T-helper 1 cell treated with Interleukin-12 subunit alpha and Interleukin-12 subunit beta and Interleukin-4 antibody, amounts not matched to agents 30 ng/mL and 1 ng/mL, for 36 hours (primary cell): ENCODE results near the gene SRSF6. TPM values are rescaled to one million over a fixed set of nuclear protein-coding genes. Genes with fewer than 3 reads are reported as not detected.

ENCODE experiments used
- intact Hi-C: fragments of 100-400 bp; cut with micrococcal nuclease; formaldehyde crosslinking; loops from one replicate; pipeline ENCODE4 v1.15.1; 2024
- total RNA-seq: library from RNA; stranded (reverse); gene quantifications from 2 replicates; pipeline ENCODE4 v1.2.3, GENCODE V29; 2022

The SRSF6 gene
- total RNA-seq, 1 donor from 2014 or later: 167 TPM

DNA sequence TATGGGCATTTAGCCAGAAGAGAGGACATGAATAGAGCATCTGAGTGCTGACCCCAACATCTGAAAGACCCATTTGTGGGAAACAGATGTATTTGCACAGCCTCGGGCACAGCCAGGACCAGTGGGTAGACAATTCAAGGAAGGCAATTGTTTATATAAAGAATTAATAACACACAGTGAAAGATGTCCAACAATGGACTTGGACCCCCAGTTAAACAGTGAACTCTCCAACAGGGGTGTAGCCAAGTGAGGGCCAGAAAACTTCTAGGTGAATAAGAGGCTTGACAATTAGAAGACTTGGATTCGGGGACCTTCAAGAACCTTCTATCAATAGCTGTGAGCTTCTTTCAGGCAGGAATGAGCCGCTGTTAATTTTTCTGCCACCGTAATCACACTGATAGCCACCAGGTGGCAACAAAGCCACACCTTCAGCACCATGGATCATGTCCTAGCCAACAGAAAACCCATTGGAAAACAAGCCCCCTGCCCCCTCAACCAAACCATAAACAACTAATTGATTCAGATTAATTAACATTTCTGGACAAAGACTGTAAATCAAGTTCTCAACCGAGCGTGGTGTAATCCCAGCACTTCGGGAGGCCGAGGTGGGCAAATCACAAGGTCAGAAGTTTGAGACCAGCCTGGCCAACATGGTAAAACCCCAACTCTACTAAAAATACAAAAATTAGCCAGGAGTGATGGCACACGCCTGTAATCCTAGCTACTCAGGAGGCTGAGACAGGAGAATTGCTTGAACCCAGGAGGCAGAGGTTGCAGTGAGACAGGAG, 8.8 kb upstream of the SRSF6 start:
- intact Hi-C loops: loop anchor here (1.0 to 2.0 kb wide), 4 partner anchors 243 to 742 kb away; no protein-coding TSS in a partner anchor

DNA sequence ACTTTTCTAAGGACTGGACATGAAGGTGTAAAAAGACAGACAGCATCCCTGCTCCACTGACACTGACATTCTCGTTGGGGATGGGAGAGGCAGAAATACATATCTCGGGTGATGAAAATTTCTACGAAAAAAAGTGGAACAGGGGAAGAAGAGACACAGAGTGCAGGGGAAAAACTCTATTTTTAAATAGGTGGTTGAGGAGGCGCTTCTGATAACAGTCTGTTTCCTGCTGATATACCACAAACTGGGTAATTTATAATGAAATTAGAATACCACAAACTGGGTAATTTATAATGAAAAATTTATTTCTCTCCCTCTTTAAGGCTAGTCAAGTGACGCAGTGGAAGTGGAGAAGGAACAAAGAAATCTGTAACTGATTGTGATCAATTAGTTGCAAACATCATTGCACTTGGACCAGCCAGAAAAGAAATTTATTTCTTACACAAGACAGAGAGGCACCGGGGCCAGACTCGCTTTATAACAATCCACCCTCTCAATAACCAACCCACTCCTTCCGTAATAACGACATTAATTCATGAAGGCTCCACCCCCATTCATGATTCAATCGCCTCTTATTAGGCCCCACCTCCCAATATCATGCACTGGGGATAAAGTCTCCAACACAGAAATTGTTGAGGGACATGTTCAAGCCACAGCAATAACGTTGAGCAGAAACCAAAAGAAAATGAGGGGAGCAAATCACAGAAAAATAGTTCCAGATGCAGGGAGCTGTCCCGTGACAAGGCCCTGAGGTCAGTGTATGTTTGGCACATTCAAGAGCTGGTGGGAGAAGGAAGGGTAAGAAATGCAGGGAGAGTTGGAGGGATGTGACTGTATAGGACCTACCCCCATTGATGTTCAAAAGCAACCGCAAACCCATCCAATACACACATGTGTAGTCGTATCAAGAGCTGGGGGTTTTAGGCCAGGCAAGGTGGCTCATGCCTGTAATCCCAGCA, 6.6 kb upstream of the SRSF6 start:
- intact Hi-C loops: no loop called here

DNA sequence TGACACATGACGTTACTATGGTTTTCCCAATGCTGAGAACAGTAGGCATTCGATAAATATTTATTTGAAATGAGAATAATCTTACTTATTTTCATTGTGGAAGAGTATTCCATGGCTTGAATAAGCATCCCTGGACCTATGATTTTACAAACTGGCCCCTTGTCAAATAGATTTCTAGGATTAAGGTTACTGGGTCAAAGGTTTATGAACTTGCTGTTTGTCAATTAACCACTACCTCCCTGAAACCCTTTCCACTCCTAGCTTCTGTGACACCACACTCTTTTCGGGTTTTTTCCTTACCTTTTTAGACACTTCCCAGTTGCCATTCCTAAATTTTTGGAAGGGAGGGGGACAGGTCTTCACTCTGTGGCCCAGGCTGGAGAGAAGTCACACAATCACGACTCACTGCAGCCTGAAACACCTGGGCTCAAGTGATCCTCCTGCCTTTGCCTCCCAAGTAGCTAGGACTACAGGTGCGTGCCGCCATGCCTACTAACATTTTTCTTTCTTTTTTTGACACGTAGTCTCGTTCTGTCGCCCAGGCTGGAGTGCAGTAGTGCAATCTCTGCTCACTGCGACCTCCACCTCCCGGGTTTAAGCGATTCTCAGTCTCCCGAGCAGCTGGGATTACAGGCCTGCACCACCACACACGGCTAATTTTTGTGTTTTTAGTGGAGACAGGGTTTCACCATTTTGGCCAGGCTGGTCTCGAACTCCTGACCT, 5.1 kb upstream of the SRSF6 start:
- intact Hi-C loops: no loop called here

DNA sequence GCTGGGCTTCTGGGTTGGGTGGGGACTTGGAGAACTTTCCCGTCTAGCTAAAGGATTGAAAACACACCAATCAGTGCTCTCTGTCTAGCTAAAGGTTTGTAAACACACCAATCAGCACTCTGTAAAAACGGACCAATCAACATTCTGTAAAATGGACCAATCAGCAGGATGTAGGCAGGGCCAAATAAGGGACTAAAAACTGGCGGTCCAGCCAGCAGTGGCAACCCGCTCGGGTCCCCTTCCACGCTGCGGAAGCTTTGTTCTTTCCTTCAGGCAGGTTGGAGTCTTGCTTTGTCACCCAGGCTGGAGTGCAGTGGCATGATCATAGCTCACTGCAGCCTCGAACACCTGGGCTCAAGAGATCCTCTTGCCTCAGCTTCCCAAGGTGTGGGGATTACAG, 1.4 kb upstream of the SRSF6 start:
- intact Hi-C loops: loop anchor here (2.0 to 5.0 kb wide), 6 partner anchors 755 to 1839 kb away; partner anchors contain the start of genes CHD6, FITM2, OSER1 and TTPAL

DNA sequence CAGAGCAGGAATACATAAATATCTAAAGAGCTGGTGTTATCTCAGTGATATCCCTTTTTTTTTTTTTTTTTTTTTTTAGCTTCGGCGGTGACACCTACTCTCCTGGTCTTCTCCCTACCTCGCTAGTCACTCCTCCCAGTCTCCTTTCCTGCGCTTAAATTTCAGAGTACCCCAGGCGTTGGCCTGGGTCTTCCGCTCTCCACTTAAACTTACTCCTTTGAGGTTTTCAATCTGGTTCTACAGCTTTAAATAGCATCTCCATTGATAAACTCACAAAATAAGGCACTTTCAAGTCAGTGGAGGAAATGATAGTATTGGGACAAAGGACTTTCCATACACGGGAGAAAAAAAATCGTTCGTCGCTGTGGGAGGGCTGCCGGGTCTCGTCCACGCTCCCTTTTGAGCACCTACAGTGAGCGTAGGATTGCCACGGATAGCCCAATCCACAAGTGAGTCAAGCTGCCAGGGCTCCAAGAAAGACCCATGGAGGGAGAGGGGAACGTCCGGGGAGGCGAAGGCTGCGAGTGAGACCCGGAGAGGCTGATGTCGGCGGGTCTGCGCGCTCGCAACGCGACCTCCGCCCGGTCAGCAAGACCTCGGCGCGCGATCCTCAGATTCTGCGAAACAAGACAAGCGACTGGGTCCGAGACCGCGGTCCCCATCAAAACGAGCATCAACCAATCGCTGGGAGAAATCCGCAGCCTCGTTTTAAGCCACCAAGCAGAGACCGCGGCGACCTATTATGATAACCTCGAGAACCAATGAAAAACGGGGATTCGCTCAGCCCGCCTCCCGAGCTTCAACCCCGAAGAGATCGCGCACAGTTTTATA, 672 bp upstream of the SRSF6 start:
- intact Hi-C loops: loop anchor here (1.0 to 5.0 kb wide), 10 partner anchors 57 to 1840 kb away; partner anchors contain the start of genes CHD6, FITM2, IFT52 and MYBL2

DNA sequence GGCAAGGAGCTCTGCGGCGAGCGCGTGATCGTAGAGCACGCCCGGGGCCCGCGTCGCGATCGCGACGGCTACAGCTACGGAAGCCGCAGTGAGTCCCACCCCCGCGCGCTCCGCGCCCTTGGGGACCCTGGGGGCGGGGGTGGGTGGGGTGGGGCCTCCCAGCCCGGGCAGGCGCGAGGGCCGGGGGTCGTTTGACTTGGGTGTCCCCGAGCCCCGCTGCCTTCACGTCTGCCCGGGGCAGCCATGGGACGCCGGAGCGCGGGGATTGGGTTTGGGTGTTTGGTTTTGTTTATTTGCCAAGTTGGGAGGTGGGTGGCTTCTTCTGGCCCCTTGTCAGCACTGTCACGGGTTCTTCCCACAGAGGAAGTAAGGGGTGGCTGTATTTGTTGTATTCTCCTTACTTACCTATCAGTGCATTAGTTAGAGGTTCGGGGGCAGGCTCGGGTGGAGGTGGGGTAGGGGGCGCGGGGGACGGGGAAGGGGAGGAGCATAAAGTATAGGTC, 777 bp downstream of the SRSF6 start:
- intact Hi-C loops: loop anchor here (2.0 to 5.0 kb wide), 4 partner anchors 1019 to 1841 kb away; partner anchors contain the start of genes CHD6, STK4 and TTPAL

DNA sequence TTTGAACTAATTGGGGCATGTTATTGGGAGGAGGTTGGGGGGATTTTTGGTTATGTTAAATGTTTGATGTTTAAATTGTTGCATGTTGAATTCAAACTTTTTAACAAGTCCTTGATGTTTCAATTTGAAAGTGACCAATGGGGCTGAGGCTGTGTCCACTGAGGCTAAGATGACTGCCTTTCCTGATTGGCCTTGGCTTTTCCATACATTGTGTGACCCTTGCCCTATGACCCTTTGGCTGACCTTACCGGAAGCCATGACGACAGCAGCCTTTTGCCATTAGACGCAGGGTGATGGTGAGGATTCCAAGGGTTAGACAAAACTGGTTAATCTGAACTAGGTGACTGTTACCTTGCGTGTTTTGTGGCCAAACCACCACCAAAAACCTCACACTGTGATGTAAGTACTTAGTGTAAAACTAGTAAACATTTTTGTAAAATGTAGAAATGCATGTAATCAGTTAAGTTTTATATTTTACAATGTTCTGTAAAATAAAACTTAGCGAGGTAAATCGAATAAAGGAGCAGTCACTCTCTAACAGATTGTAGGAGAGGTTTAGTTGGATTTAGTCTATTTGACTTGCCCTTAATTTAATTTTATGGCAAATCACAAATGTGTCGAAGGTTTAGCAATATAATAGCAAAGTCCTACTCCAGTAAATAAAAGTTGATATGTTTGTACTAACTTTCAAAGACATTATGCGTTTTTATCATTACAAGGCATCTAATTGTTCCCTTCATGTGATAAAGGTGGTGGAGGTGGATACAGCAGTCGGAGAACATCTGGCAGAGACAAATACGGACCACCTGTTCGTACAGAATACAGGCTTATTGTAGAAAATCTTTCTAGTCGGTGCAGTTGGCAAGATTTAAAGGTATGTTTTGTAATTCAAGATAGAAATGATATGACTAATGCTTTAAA, 1.6 kb downstream of the SRSF6 start:
- intact Hi-C loops: loop anchor here (2.0 to 5.0 kb wide), 4 partner anchors 1018 to 1842 kb away; partner anchors contain the start of genes CHD6, STK4 and TTPAL

DNA sequence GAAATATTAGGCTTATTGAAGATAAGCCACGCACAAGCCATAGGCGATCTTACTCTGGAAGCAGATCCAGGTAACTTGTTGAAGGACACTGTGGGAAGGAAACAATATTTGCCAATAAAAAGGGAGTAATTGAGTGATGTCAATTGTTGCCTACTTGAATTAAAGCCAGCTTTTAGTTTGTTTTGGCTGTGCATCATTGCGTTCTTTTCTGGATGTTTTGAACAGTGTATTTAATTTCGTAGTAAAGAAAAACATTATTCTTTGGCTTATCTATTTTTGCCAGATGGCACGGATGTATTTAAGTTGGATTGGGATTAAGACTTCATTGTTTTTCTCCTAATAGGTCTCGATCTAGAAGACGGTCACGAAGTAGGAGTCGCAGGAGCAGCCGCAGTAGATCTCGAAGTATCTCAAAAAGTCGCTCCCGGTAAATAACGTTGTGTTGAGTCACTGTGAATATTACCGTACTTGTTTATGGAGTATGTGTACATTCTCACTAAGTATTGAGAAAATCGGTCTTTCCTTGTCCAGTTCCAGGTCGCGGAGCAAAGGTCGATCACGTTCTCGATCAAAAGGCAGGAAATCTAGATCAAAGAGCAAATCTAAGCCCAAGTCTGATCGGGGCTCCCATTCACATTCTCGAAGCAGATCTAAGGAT, 2.6 kb downstream of the SRSF6 start:
- intact Hi-C loops: no loop called here

DNA sequence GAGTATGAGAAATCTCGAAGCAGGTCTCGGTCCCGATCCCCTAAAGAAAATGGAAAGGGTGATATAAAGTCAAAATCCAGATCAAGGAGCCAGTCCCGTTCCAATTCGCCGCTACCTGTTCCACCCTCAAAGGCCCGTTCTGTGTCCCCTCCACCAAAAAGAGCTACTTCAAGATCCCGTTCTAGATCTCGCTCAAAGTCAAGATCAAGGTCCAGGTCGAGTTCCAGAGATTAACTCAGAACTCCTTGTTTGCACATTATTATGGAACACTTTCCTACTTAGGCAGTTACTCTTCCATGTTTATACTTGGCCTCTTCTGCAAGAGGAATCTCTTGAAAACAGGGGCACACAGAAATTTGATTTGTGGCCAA, 3.1 kb downstream of the SRSF6 start:
- intact Hi-C loops: no loop called here

DNA sequence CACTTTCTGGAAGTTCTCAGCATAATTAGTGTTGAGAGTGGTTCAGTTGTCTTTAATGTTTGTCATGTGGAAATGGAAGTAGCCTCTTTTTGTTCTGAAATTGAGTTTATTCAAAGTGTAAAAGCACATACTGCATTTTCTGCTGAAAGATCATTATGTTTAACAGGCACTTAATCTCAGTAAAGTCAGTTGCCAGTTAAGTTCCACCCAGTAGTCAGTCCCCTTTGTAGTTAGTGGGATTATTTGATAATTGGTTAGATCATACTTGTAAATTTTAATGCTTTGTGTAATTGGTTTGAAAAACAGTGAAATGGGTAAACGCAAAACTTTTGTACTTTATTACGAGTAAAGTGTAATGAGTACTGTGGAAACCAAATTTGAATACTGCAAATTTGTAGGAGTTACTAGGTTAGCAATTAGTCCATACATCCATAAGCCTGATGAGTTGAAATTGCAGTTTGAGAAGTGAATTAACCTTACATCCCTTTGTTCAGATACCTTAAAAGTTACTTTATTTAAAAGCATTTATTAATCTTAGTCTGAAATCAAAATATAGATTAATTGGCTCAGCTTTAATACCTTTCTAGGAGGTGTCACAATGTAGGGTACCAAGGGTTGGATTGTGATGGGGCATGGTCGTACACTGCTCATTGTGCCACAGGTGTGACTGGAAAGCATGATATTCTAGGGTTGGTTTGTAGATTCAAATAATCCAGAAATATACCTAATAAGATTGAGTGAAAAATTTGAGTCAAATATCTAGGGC, 4.4 kb downstream of the SRSF6 start:
- intact Hi-C loops: no loop called here

DNA sequence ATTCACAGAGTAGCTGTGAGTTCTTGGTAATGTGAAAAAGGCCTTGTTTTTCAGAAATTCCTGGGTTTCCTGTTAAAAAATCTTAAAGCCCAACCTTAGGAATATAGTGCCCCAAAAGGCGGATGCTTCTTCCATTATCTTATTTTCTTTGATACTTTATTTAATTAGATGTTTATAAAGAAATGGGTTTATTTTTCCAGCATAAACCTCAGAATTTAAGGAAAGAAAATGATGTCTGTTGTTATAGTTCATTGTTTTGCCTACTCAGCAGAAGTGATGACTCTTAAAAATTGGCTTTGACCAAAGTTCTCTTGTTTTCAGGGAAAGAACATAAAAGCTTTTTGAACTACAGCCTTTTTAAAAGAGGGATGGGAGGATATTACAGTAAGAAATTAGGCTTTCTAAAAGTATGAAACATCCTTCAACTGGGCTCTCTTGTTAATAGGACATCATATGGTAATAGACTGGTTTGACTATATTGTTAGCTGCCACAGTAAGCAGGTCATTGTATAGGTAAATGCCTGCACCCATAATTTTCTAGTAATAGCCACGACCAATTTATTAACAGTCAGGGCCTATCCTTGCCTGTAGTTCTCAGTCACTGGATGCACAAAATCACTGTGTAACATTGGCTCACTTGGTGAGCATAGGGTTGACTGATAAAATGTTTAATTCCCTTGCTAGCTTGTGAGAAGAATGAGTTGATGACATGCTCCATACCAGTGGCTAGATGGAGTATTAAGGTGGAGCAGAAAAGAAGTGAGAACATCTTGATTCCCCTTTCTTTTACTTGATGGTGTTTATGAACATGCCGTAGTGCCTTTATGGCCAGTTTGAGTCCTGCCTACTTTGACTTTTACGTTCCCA, 5.2 kb downstream of the SRSF6 start:
- intact Hi-C loops: no loop called here

DNA sequence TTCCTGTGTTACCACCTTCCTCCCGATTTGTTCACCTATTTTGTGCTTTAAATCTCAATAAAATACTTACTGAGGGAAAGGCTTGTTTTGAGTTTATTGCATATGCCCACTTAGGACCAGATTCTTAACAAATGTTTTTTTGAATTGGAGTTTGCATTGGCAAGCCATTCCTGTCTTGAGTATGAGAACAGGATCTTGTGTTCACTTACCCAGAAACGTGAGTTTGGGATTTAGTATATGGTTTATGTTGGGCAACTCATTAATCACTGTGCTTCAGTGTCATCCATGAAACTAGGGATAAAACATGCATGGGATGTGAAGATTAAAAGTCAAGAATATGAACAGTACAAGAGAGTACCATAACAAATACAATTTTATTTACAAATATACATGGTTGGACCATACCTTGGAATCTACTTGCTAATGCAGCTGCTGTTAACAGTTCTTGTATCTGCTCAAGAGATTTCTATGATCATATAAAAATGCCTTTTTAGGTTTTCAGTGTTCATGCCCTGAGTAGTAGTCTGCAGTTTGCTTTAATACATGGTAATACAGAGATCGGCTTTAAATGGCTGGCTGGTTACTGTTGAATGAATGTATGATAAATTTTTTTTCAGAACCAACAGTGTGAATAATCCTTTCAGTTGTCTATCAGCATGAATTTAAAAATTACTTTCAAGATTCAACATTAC, 6.0 kb downstream of the SRSF6 start:
- intact Hi-C loops: no loop called here

DNA sequence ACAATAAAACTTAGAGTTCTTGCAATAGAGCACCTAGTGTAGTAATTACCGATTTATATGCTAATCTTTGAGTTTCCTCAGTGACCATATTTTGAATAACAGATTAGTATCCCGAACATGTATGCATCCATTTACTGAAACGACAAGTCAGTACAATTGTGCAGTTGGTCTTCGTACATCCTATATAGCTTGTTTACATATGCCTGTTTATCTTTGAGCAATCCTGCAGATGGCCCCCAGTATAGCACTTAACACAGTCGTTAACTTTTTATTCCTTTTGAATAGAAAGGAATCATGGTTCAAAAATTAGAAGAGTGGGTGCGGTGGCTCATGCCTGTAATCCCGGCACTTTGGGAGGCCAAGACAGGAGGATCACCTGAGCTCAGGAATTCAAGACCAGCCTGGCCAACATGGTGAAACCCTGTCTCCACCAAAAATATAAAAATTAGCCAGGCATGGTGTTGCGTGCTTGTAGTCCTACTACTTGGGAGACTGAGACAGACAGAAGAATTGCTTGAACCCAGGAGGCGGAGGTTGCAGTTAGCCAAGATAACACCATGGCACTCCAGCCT, 6.6 kb downstream of the SRSF6 start:
- intact Hi-C loops: no loop called here

DNA sequence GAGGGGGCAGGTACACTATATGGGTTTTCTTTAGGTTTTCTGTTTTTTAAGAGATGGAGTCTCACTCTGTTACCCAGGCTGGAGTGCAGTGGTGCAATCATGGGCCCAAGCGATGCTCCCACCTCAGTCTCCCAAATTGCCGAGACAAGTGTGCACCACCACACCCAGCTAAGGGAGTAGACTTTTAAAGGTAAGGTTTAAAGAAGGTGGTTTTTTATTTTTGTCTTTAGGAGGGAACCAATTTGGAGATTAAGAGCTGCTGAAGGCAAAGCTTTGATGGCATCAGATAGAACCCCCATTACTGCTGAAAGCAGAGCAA, 7.9 kb downstream of the SRSF6 start:
- intact Hi-C loops: no loop called here

DNA sequence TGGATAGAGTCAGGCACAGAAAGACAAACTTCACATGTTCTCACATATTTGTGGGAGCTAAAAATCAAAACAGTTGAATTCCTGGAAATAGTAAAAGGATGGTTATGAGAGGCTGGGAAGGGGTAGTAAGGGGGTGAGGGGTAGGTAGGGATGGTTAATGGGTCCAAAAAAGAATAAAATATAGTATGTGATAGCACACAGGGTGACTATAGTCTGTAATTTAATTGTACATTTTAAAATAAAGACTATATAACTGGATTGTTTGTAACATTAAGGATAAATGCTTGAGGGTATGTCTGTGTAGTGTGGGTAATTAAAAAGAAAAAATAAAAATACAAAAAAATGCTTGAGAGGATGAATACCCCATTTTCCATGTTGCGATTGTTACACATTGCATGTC, 9.9 kb downstream of the SRSF6 start:
- intact Hi-C loops: no loop called here
